Measurements from ENCODE around the gene PKMYT1.

DNA sequence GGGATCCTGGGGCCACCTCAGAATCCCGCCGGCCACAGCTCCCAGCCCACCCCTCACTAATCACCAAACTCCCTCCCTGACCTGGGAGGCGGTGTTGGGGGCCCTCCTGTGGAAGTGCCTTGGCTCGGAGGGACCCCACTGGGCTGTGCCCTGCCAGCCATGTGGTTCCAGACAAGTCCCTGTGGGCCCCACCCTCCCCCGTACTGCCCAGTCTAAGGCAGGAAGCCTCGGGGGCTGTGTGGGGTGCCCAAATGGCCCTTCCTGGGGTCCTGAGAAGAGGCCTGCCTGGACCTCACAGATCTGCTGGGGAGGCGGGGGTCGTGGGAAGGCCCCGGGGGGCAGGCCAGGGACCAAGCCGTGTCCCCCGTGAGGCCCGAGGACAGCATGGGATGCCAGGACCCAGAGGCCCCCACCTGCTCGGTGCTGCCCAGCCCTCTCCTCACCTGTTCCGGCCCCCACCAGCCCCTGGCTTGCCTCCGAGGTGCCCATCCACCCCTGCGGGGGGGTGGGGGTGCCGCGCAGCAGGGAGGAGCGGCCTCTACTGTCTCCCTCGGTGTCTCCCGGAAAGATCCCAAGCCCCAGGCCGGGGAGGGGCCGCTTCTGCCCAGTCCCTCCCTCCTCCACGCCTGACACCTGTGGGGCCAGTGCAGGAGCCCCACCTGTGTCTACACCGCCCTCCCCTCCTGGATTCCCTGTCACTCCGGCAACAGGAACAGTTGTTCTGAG lies 25.4 kb downstream of the PKMYT1 start:
- TF ChIP-seq, protein P1, sequence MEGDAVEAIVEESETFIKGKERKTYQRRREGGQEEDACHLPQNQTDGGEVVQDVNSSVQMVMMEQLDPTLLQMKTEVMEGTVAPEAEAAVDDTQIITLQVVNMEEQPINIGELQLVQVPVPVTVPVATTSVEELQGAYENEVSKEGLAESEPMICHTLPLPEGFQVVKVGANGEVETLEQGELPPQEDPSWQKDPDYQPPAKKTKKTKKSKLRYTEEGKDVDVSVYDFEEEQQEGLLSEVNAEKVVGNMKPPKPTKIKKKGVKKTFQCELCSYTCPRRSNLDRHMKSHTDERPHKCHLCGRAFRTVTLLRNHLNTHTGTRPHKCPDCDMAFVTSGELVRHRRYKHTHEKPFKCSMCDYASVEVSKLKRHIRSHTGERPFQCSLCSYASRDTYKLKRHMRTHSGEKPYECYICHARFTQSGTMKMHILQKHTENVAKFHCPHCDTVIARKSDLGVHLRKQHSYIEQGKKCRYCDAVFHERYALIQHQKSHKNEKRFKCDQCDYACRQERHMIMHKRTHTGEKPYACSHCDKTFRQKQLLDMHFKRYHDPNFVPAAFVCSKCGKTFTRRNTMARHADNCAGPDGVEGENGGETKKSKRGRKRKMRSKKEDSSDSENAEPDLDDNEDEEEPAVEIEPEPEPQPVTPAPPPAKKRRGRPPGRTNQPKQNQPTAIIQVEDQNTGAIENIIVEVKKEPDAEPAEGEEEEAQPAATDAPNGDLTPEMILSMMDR (IDR thresholded peaks at IDR 0.05; ENCODE audit: borderline replicate concordance, extremely low read depth, low read length, poor library complexity, severe bottlenecking) = no peak
- TF ChIP-seq EZH2 (IDR thresholded peaks at IDR 0.05; ENCODE audit: borderline replicate concordance, low read depth, low read length, severe bottlenecking) = no peak

Data from DND-41 (cell line).